HepG2 (cell line): ENCODE measurements around the gene NOTUM. TPM values are rescaled to one million over a fixed set of nuclear protein-coding genes. Genes with fewer than 3 reads are reported as not detected.
A peak's percentile ranks its signal among the peaks of the same experiment; 100 is the strongest.

ENCODE experiments used
- NFIB ChIP-seq: sonication (generic); formaldehyde crosslinking; IDR thresholded peaks from 2 replicates; pipeline ENCODE4 v1.9.0; 2021; ENCODE audit warnings: missing genetic modification reagents, mild to moderate bottlenecking, borderline replicate concordance
- SP5 ChIP-seq: IDR thresholded peaks from 2 replicates; pipeline ENCODE4 v1.6.1; 2016; ENCODE audit warnings: low read depth, borderline replicate concordance
- ZNF274 ChIP-seq: sonication (generic); formaldehyde crosslinking; IDR thresholded peaks from 2 replicates; pipeline ENCODE4 v1.5.1; 2020; ENCODE audit warnings: mild to moderate bottlenecking, missing genetic modification reagents
- ZNF510 ChIP-seq: sonication (generic); formaldehyde crosslinking; IDR thresholded peaks from 2 replicates; pipeline ENCODE4 v1.4.0; 2020; ENCODE audit warnings: low read depth, mild to moderate bottlenecking, missing genetic modification reagents
- polyA plus RNA-seq, 8 experiments: library from polyadenylated mRNA; depleted of rRNA in 3 of 8; stranded (reverse) in 7 of 8; unstranded in 1 of 8; fragments of >200 nt; fragmentation: Illumina TruSeq in 4 of 8; extraction: Trizol in 4 of 8; gene quantifications; 2 replicates each; pipeline versions ENCODE4 v1.2.1 to v1.2.3, GENCODE V29; 2011 to 2016; ENCODE audit warnings: low read depth in 4 of 8, missing spikeins in 1 of 8, mixed read lengths in 1 of 8; ENCODE audit not compliant: insufficient read depth in 1 of 8
- total RNA-seq, 5 experiments: library from RNA; depleted of rRNA; stranded (reverse); fragments of >200 nt; fragmentation: Illumina TruSeq; extraction: Trizol; gene quantifications; 2 replicates each; pipeline ENCODE4 v1.2.3, GENCODE V29; 2016; ENCODE audit warnings: low read depth in 1 of 5
- TF ChIP-seq, protein P1 (sequence below): sonication (generic); formaldehyde crosslinking; IDR thresholded peaks from 2 replicates; pipeline ENCODE4 v1.4.0; 2020; ENCODE audit warnings: missing genetic modification reagents, borderline replicate concordance
- TF ChIP-seq, protein P2 (sequence below): sonication (generic); formaldehyde crosslinking; IDR thresholded peaks from 2 replicates; pipeline ENCODE4 v1.5.0; 2020; ENCODE audit warnings: missing genetic modification reagents
- TF ChIP-seq, protein P3 (sequence below): sonication (generic); formaldehyde crosslinking; IDR thresholded peaks from 2 replicates; pipeline ENCODE4 v1.4.0; 2020; ENCODE audit warnings: low read depth, mild to moderate bottlenecking, missing genetic modification reagents
- TF ChIP-seq, protein P4 (sequence below), 2 experiments: fragments of 450-650 bp in 1 of 2; sonication (generic) in 1 of 2; formaldehyde crosslinking in 1 of 2; IDR thresholded peaks; 2 replicates each; pipeline versions ENCODE4 v1.6.1 to v1.8.0; 2016 to 2022; ENCODE audit warnings: antibody characterized with exemption in 1 of 2, mild to moderate bottlenecking in 1 of 2, missing genetic modification reagents in 1 of 2
- TF ChIP-seq, protein P5 (sequence below): sonication (generic); formaldehyde crosslinking; IDR thresholded peaks from 2 replicates; pipeline ENCODE4 v1.4.0; 2020; ENCODE audit warnings: low read depth, missing genetic modification reagents

NOTUM gene
- total and polyA plus RNA-seq, 2 of the 13 experiments (the other 11 are each of a cell fraction or from before 2014, with no cell fraction given): 150 to 160 TPM

DNA sequence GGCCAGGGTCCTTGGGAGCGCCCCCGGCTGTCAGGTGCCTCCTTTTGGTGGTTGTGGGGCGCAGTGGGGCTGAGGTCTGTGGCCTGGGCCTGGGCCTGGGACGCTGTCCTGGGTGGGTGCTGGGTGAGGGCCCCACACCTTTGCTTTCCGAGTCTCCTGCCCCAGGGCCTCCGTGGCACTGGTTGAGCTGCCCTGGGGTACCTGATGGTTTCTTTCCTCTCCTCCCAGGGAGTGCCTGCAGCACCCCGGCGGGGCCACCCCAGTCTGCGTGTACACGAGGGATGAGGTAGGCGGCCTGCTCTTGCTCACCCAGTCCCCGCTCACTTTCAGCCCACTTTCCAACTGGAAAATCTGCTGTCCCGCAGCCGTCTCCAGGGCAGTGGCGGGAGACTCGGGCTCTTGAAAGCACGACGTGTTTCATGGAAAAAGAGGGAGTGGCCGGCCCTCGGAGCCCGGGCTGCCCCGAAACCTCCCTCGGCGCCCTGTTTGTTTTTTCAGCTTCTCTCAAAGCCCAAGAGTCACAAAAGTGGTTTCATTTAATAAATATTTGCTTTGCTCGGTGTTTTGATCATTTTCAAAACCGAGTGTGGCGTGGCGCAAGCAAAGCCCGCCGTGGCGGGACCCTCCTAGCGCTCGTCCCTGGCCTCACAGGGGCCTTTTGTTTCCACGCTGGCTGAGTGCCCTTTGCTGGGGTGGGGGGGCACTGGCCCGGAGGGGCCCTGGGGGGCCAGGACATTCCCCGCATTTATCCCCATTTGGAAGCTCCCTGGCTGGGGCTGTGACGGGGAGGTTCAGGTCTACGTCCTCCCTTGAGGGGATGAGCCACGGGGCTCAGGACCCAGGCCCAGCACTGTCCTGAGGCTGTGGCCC is 33.8 kb upstream of the NOTUM start (continued):
- TF ChIP-seq, protein P1, sequence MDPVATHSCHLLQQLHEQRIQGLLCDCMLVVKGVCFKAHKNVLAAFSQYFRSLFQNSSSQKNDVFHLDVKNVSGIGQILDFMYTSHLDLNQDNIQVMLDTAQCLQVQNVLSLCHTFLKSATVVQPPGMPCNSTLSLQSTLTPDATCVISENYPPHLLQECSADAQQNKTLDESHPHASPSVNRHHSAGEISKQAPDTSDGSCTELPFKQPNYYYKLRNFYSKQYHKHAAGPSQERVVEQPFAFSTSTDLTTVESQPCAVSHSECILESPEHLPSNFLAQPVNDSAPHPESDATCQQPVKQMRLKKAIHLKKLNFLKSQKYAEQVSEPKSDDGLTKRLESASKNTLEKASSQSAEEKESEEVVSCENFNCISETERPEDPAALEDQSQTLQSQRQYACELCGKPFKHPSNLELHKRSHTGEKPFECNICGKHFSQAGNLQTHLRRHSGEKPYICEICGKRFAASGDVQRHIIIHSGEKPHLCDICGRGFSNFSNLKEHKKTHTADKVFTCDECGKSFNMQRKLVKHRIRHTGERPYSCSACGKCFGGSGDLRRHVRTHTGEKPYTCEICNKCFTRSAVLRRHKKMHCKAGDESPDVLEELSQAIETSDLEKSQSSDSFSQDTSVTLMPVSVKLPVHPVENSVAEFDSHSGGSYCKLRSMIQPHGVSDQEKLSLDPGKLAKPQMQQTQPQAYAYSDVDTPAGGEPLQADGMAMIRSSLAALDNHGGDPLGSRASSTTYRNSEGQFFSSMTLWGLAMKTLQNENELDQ: peak; percentile 12; the same call in 1 of the 2 replicates
- TF ChIP-seq ZNF510 (peak; percentile 6; the same call in 1 of the 2 replicates), NFIB (CRISPR knock-in tag) (no peak), SP5 (peak; percentile 91), ZNF274 (CRISPR knock-in tag) (no peak)
- TF ChIP-seq, protein P2, sequence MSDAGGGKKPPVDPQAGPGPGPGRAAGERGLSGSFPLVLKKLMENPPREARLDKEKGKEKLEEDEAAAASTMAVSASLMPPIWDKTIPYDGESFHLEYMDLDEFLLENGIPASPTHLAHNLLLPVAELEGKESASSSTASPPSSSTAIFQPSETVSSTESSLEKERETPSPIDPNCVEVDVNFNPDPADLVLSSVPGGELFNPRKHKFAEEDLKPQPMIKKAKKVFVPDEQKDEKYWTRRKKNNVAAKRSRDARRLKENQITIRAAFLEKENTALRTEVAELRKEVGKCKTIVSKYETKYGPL (CRISPR knock-in tag): peak; percentile 12; the same call in 1 of the 2 replicates
- TF ChIP-seq, protein P3, sequence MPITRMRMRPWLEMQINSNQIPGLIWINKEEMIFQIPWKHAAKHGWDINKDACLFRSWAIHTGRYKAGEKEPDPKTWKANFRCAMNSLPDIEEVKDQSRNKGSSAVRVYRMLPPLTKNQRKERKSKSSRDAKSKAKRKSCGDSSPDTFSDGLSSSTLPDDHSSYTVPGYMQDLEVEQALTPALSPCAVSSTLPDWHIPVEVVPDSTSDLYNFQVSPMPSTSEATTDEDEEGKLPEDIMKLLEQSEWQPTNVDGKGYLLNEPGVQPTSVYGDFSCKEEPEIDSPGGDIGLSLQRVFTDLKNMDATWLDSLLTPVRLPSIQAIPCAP: no peak
- TF ChIP-seq, protein P4, sequence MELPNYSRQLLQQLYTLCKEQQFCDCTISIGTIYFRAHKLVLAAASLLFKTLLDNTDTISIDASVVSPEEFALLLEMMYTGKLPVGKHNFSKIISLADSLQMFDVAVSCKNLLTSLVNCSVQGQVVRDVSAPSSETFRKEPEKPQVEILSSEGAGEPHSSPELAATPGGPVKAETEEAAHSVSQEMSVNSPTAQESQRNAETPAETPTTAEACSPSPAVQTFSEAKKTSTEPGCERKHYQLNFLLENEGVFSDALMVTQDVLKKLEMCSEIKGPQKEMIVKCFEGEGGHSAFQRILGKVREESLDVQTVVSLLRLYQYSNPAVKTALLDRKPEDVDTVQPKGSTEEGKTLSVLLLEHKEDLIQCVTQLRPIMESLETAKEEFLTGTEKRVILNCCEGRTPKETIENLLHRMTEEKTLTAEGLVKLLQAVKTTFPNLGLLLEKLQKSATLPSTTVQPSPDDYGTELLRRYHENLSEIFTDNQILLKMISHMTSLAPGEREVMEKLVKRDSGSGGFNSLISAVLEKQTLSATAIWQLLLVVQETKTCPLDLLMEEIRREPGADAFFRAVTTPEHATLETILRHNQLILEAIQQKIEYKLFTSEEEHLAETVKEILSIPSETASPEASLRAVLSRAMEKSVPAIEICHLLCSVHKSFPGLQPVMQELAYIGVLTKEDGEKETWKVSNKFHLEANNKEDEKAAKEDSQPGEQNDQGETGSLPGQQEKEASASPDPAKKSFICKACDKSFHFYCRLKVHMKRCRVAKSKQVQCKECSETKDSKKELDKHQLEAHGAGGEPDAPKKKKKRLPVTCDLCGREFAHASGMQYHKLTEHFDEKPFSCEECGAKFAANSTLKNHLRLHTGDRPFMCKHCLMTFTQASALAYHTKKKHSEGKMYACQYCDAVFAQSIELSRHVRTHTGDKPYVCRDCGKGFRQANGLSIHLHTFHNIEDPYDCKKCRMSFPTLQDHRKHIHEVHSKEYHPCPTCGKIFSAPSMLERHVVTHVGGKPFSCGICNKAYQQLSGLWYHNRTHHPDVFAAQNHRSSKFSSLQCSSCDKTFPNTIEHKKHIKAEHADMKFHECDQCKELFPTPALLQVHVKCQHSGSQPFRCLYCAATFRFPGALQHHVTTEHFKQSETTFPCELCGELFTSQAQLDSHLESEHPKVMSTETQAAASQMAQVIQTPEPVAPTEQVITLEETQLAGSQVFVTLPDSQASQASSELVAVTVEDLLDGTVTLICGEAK (IDR thresholded peaks at IDR 0.05): no peak
- TF ChIP-seq, protein P4 (CRISPR knock-in tag; IDR thresholded peaks at IDR 0.05): peak; percentile 18
- TF ChIP-seq, protein P5, sequence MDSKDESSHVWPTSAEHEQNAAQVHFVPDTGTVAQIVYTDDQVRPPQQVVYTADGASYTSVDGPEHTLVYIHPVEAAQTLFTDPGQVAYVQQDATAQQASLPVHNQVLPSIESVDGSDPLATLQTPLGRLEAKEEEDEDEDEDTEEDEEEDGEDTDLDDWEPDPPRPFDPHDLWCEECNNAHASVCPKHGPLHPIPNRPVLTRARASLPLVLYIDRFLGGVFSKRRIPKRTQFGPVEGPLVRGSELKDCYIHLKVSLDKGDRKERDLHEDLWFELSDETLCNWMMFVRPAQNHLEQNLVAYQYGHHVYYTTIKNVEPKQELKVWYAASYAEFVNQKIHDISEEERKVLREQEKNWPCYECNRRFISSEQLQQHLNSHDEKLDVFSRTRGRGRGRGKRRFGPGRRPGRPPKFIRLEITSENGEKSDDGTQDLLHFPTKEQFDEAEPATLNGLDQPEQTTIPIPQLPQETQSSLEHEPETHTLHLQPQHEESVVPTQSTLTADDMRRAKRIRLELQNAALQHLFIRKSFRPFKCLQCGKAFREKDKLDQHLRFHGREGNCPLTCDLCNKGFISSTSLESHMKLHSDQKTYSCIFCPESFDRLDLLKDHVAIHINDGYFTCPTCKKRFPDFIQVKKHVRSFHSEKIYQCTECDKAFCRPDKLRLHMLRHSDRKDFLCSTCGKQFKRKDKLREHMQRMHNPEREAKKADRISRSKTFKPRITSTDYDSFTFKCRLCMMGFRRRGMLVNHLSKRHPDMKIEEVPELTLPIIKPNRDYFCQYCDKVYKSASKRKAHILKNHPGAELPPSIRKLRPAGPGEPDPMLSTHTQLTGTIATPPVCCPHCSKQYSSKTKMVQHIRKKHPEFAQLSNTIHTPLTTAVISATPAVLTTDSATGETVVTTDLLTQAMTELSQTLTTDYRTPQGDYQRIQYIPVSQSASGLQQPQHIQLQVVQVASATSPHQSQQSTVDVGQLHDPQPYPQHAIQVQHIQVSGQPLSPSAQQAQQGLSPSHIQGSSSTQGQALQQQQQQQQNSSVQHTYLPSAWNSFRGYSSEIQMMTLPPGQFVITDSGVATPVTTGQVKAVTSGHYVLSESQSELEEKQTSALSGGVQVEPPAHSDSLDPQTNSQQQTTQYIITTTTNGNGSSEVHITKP (CRISPR knock-in tag): peak; percentile 90
